ENCODE data around the gene SHH. TPM values are rescaled to one million over a fixed set of nuclear protein-coding genes. Genes with fewer than 3 reads are reported as not detected.
A peak's percentile ranks its signal among the peaks of the same experiment; 100 is the strongest.

SHH gene
- total and polyA plus RNA-seq, 3 donors from 2014 or later, result 0.06 to 1.0 TPM; not detected in 1

- no peaks in the 10 kb centered on the region for H3K27me3 ChIP-seq
- WGBS, 2 donors, result 23 to 30% methylated on average over 19 of the region's 20 CpGs
- peak; percentile 67 for DNase-seq
These were observed 3.3 kb upstream of the SHH start for GRCh38 chr7:155815332-155816191.

GRCh38 chr7:155814316-155815276 lies 2.3 kb upstream of the SHH start:
- Histone ChIP-seq H3K4me1 (peaks cover 4% of the 10 kb centered on the region), H3K36me3 (ENCODE audit: low read depth, missing control alignments) (no peaks in the 10 kb centered on the region), H3K9me3 (no peaks in the 10 kb centered on the region), H3K27me3 (no peaks in the 10 kb centered on the region), H3K27ac (no peak overlapping the region), H3K4me3 (no peak overlapping the region)
- WGBS, 2 donors, result 11 to 29% methylated on average over 8 to 22 of the region's 22 CpGs
- no peak for TF ChIP-seq CTCF (IDR thresholded peaks at IDR 0.05)
- TF ChIP-seq POLR2A (IDR thresholded peaks at IDR 0.05), result no peak
- intact Hi-C loops (cut with DNase I; ENCODE audit: low total_unique reads), result no loop called here
- no peak for DNase-seq

More at GRCh38 chr7:155815332-155816191, 3.3 kb upstream of the SHH start:
- intact Hi-C loops (cut with DNase I; ENCODE audit: low total_unique reads), result no loop called here
- TF ChIP-seq CTCF (IDR thresholded peaks at IDR 0.05), result peak; percentile 15 to 59 (median 48)
- no peak for TF ChIP-seq POLR2A (IDR thresholded peaks at IDR 0.05)
- H3K4me1 ChIP-seq, result no peaks in the 10 kb centered on the region
- no peak overlapping the region for H3K4me3 ChIP-seq
- no peak overlapping the region for H3K27ac ChIP-seq
- H3K9me3 ChIP-seq, result no peaks in the 10 kb centered on the region
- no peaks in the 10 kb centered on the region for H3K36me3 ChIP-seq (ENCODE audit: low read depth, missing control alignments)

GRCh38 chr7:155813546-155814315 lies 1.5 kb upstream of the SHH start:
- H3K27ac ChIP-seq, result no peak overlapping the region
- no peak for DNase-seq
- no peak for TF ChIP-seq CTCF (IDR thresholded peaks at IDR 0.05)
- TF ChIP-seq POLR2A (IDR thresholded peaks at IDR 0.05), result no peak
- 38 to 50% methylated on average over 18 to 19 of the region's 19 CpGs for WGBS, 2 donors
- no peak overlapping the region for H3K4me3 ChIP-seq
- no peaks in the 10 kb centered on the region for H3K27me3 ChIP-seq
- no peaks in the 10 kb centered on the region for H3K9me3 ChIP-seq
- H3K4me1 ChIP-seq, result peaks cover 12% of the 10 kb centered on the region
- intact Hi-C loops (cut with DNase I; ENCODE audit: low total_unique reads), result no loop called here
- H3K36me3 ChIP-seq (ENCODE audit: low read depth, missing control alignments), result no peaks in the 10 kb centered on the region

- Histone ChIP-seq H3K9me3 (no peaks in the 10 kb centered on the region), H3K4me1 (peaks cover 16% of the 10 kb centered on the region), H3K4me3 (no peak overlapping the region), H3K27me3 (no peaks in the 10 kb centered on the region), H3K27ac (no peak overlapping the region), H3K36me3 (ENCODE audit: low read depth, missing control alignments) (no peaks in the 10 kb centered on the region)
- 20 to 33% methylated on average over 4 to 8 of the region's 8 CpGs for WGBS, 2 donors
- intact Hi-C loops (cut with DNase I; ENCODE audit: low total_unique reads), result no loop called here
- no peak for TF ChIP-seq CTCF (IDR thresholded peaks at IDR 0.05)
- TF ChIP-seq POLR2A (IDR thresholded peaks at IDR 0.05), result no peak
- no peak for DNase-seq
These were observed 862 bp upstream of the SHH start for GRCh38 chr7:155813125-155813524.

All from testis (tissue), 3 donors.